ENCODE measurements around the gene GET3.
A peak's percentile ranks its signal among the peaks of the same experiment; 100 is the strongest.

GET3 gene

DNA sequence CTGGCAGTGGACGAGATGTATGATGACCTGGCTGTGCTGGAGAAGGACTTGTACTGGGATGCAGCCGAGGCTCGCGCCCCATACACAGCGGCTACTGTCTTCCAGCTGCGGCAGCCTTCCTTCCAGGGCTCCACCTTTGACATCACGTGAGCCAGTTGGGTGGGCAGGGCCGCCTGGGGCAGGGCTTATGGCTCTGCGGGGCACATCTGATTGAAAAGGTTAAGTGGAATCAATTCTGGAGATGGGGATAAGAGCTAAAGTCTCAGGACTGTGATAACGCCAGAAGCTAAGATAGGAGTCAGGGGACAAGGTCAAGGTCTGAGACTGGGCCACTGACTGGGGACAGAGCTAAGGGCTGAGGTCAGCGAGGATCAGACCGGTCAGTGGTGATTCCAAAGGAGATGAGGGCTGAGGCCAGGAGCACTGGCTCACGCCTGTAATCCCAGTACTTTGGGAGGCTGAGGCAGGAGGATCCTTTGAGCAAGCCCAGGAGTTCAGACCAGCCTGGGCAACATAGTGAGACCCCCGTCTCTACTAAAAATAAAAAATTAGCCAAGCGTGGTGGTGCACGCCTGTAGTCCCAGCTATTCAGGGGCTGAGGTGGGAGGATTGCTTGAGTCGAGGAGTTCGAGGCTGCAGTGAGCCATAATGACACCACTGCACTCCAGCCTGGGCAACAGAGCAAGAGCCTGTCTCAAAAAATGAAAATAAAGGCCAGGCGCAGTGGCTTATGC is 19.0 kb downstream of the GET3 start:
- no peak for TF ChIP-seq ZFX (IDR thresholded peaks at IDR 0.05)
- TF ChIP-seq, protein P1, sequence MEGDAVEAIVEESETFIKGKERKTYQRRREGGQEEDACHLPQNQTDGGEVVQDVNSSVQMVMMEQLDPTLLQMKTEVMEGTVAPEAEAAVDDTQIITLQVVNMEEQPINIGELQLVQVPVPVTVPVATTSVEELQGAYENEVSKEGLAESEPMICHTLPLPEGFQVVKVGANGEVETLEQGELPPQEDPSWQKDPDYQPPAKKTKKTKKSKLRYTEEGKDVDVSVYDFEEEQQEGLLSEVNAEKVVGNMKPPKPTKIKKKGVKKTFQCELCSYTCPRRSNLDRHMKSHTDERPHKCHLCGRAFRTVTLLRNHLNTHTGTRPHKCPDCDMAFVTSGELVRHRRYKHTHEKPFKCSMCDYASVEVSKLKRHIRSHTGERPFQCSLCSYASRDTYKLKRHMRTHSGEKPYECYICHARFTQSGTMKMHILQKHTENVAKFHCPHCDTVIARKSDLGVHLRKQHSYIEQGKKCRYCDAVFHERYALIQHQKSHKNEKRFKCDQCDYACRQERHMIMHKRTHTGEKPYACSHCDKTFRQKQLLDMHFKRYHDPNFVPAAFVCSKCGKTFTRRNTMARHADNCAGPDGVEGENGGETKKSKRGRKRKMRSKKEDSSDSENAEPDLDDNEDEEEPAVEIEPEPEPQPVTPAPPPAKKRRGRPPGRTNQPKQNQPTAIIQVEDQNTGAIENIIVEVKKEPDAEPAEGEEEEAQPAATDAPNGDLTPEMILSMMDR (conservative IDR thresholded peaks at IDR 0.05): no peak
- H3K27ac ChIP-seq: no peak overlapping the region

DNA sequence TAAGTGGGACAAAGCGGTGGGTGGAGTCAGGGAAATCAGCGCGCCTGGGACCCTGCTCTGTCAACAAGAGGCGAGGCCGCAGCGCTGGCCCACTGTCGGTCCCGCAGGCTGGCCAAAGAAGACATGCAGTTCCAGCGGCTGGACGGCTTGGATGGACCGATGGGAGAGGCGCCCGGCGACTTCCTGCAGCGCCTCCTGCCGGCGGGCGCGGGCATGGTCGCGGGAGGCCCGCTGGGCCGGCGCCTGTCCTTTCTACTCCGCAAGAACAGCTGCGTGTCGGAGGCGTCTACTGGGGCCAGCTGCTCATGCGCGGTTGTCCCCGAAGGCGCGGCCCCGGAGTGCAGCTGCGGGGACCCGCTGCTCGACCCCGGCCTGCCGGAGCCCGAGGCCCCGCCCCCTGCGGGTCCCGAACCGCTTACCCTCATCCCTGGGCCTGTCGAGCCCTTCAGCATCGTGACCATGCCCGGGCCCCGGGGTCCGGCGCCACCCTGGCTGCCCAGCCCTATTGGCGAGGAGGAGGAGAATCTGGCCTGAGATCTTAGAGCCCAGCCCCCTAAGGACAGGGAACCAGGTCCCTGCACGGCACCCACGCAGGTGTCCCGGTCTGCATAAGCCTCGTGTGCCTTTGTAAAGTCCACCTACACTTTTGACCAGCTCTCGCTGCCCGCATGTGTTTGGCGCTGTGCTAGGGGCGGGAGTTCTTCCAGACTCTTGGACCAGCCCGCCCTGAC is 20.4 kb downstream of the GET3 start:
- no peak overlapping the region for H3K27ac ChIP-seq

DNA sequence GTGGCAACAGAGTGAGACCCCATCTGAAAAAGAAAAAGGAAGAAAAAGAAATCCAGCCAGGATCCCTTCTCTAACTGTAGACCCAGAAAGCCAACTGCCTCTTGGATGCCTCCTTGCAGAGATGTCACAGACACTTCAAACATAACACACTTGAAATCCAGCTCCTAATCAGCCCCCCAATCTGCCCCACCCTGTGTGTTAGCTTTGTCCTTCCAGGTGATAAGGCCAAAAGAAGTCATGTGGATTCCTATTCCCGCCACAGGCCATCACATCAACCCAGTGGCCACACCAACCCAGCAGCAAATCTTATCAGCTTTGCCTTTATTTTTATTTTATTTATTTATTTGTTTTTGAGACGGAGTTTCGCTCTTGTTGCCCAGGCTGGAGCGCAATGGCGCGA is 22.4 kb downstream of the GET3 start:
- TF ChIP-seq ZFX (IDR thresholded peaks at IDR 0.05): no peak
- TF ChIP-seq, protein P1 (conservative IDR thresholded peaks at IDR 0.05): no peak
- no peak overlapping the region for H3K27ac ChIP-seq

More for the DNA sequence above, 20.4 kb downstream of the GET3 start:
- no peak for TF ChIP-seq ZFX (IDR thresholded peaks at IDR 0.05)
- TF ChIP-seq, protein P1 (conservative IDR thresholded peaks at IDR 0.05): peak; percentile 99

DNA sequence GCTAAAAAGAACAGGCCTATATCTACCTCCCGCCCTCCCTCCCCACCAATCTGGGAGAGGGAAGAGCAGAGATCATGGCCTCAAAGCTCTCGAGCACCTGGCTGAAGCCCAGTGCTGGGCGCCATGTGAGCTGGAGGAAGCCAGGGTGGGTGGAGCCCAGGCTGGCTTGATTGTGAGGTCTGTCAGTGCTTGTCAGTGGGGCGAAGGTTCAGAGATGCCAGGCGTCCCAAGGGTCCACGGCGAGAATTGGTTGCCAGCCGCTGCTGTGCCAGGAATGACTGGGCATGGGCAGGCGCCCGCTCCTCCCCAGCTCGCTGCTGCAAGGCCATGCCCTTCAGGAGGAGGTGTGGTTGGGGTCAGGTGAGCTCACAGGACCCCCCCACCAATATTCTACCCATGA is 25.8 kb downstream of the GET3 start:
- H3K27ac ChIP-seq: no peak overlapping the region
- TF ChIP-seq, protein P1 (conservative IDR thresholded peaks at IDR 0.05): no peak
- no peak for TF ChIP-seq ZFX (IDR thresholded peaks at IDR 0.05)

DNA sequence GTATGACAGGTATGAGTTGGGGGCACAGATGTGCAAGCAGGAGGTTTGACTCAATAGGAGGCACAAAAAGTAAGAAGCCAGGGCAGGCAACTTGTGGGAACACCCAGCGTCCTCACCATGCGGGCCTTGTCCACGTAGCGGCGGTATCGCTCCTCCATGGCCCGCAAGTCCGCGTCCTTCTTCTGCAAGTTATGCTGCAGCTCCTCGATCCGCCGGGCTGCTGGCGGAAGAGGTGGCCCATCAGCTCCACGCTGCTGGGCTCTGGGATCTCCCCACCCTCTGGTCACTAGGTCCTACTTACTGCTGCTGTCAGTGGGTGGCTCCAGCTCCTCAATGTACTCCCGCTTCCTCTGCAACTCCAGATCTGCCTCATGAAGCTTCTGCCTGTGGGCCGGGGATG is 27.4 kb downstream of the GET3 start:
- no peak for TF ChIP-seq ZFX (IDR thresholded peaks at IDR 0.05)
- TF ChIP-seq, protein P1 (conservative IDR thresholded peaks at IDR 0.05): no peak
- no peak overlapping the region for H3K27ac ChIP-seq

DNA sequence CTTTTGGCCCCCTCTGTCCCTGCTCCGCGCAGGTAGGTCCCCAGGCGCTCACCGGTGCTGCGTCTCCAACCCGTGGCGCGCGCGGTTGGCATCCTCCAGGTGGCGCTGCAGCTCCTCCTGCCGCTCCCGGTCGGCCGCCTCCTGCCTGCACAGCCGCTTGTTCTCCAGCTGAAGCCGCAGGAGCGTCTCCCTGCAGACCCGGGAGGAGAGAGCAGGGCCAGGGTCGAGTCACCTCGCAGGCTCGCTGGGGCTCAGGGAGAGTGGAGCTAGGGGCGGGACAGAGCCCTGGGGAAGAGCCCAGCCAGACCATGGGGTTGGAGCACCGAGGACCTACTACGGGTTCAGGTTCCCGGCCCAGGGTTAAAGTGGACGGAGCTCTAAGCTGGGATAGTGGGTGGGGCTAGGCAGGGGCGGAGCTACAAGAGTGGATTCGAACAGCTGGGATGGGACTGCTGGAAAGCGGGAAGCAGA is 28.8 kb downstream of the GET3 start:
- no peak overlapping the region for H3K27ac ChIP-seq
- TF ChIP-seq, protein P1 (conservative IDR thresholded peaks at IDR 0.05): no peak; the same call in 1 of the 2 replicates
- TF ChIP-seq ZFX (IDR thresholded peaks at IDR 0.05): no peak

DNA sequence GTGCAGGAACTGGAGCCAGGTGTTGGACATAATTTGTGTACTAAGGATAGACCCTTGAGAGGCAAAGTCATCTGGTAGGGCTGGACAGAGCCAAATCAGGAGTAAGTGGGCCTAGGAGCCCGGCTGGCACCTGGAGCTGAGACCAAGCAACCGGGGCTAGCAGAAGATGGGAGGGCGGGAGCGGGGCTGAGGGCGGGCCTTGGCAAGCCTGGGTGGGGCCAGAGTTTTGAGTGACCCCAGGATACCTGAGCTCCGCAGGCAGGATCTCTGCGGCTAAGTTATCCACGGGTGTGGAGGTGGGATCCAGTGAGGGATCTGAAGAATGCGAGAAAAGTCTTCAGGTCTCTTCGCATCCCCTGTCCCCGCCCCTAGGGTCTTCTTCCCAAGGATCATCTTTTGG is 29.9 kb downstream of the GET3 start:
- no peak for TF ChIP-seq ZFX (IDR thresholded peaks at IDR 0.05)
- TF ChIP-seq, protein P1 (conservative IDR thresholded peaks at IDR 0.05): no peak

More for the DNA sequence above, 29.9 kb downstream of the GET3 start:
- H3K27ac ChIP-seq: no peak overlapping the region

All from C4-2B (cell line).